Transverse colon (tissue), 4 donors: ENCODE data around the gene TAX1BP3.

Experiments used
- EP300 ChIP-seq: sonication (generic); formaldehyde crosslinking; IDR thresholded peaks from one replicate; pipeline ENCODE4 v1.6.1; 2017; ENCODE audit warnings: antibody characterized with exemption, low read depth
- POLR2A ChIP-seq: fragments of 450-650 bp; IDR thresholded peaks from one replicate; pipeline ENCODE4 v1.6.1; 2016; ENCODE audit warnings: antibody characterized with exemption, mild to moderate bottlenecking, moderate library complexity
- POLR2AphosphoS5 ChIP-seq, 3 donors: sonication (generic); formaldehyde crosslinking; IDR thresholded peaks; one replicate each; pipeline ENCODE4 v1.6.1; 2016; ENCODE audit warnings: antibody characterized with exemption in 3 of 3
- TF ChIP-seq, protein P1 (sequence below), 5 experiments: fragments of 200-600 bp in 3 of 5; fragments of 450-650 bp in 2 of 5; sonication (generic) in 3 of 5; IDR thresholded peaks; 1 replicate in 2 of 5; 2 replicates in 3 of 5; pipeline ENCODE4 v1.5.1; 2016 to 2017; ENCODE audit warnings: antibody characterized with exemption in 5 of 5, inconsistent platforms in 3 of 5, mild to moderate bottlenecking in 2 of 5, moderate library complexity in 1 of 5

- TF ChIP-seq, protein P1, sequence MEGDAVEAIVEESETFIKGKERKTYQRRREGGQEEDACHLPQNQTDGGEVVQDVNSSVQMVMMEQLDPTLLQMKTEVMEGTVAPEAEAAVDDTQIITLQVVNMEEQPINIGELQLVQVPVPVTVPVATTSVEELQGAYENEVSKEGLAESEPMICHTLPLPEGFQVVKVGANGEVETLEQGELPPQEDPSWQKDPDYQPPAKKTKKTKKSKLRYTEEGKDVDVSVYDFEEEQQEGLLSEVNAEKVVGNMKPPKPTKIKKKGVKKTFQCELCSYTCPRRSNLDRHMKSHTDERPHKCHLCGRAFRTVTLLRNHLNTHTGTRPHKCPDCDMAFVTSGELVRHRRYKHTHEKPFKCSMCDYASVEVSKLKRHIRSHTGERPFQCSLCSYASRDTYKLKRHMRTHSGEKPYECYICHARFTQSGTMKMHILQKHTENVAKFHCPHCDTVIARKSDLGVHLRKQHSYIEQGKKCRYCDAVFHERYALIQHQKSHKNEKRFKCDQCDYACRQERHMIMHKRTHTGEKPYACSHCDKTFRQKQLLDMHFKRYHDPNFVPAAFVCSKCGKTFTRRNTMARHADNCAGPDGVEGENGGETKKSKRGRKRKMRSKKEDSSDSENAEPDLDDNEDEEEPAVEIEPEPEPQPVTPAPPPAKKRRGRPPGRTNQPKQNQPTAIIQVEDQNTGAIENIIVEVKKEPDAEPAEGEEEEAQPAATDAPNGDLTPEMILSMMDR (IDR thresholded peaks at IDR 0.05), result no peak
- TF ChIP-seq POLR2AphosphoS5 (IDR thresholded peaks at IDR 0.05) (no peak), POLR2A (no peak), EP300 (no peak)
Measured at GRCh38 chr17:3678095-3678820, 9.9 kb upstream of the TAX1BP3 start.
